H1 (cell line): ENCODE data around the gene RBM15B. TPM values are rescaled to one million over a fixed set of nuclear protein-coding genes. Genes with fewer than 3 reads are reported as not detected.

Experiments used
- ASH2L ChIP-seq: fragments of 200-600, 300-600 bp; sonication (generic); IDR thresholded peaks from one replicate; pipeline ENCODE4 v1.7.1; 2017; ENCODE audit warnings: low read length
- HDAC2 ChIP-seq, 2 experiments: fragments of 300-600 bp in 1 of 2; sonication (generic) in 1 of 2; IDR thresholded peaks; 2 replicates each; pipeline ENCODE4 v1.6.1; 2011 to 2012; ENCODE audit warnings: low read depth in 2 of 2, low read length in 2 of 2, mild to moderate bottlenecking in 2 of 2, moderate library complexity in 2 of 2, borderline replicate concordance in 1 of 2, inconsistent platforms in 1 of 2
- TAF1 ChIP-seq: IDR thresholded peaks from 2 replicates; pipeline ENCODE4 v1.6.1; 2011; ENCODE audit warnings: mild to moderate bottlenecking, low read depth, low read length
- polyA plus RNA-seq, 7 experiments: library from polyadenylated mRNA; depleted of rRNA in 3 of 7; stranded (reverse) in 5 of 7; unstranded in 2 of 7; fragments of >200 nt in 5 of 7; fragments of 200-250 nt in 2 of 7; gene quantifications; 1 replicate in 5 of 7; 2 replicates in 1 of 7; 4 replicates in 1 of 7; pipeline versions ENCODE4 v1.2.1 to v1.2.3, GENCODE V29; 2011 to 2013; ENCODE audit warnings: missing spikeins in 2 of 7, mixed read lengths in 2 of 7
- total RNA-seq: library from RNA; stranded (reverse); fragmentation: NEBNext Ultra II Directional; extraction: Animal tissue kit (Norgen Biotek cat#: 25700); gene quantifications from 2 replicates; pipeline ENCODE4 v1.2.1, GENCODE V29; 2021

RBM15B gene
- total and polyA plus RNA-seq, 2 of the 8 experiments (the other 6 are each of a cell fraction or from before 2014, with no cell fraction given) = 22.2 to 59.1 TPM

DNA sequence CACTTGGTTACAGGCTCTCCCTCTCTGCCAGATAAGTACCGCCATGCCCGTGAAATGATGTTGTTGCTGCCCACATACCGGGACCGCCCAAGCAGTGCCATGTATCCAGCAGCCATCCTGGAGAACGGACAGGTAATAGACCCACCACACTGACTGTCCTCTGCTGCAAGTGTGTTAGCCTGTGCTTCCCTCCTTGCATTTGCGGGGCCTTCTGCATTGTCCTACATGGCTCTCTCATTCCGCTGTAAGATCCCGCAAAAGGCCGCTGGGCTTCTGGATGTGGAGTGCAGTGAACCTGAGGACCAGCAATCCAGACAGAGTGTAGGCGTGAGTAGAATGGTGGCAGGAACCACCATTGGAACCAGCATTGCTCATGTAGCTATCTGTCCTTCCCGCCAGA, 16.6 kb upstream of the RBM15B start (continued):
- TF ChIP-seq HDAC2 (IDR thresholded peaks at IDR 0.05; ENCODE audit: borderline replicate concordance in 1 of 2, low read depth in 2 of 2, low read length in 2 of 2) (no peak), ASH2L (no peak), TAF1 (no peak)
